IMR-90 (cell line): ENCODE data around the gene RNF19B. TPM values are rescaled to one million over a fixed set of nuclear protein-coding genes. Genes with fewer than 3 reads are reported as not detected.

ENCODE experiments used
- ATAC-seq: fragments of 200-7000 bp; cut with Tn5 transposase; 2 replicates; pipeline ENCODE4 v1.9.1; 2020; ENCODE audit warnings: low read depth, mild to moderate bottlenecking, moderate library complexity
- BruUV-seq: library from RNA; stranded (reverse); fragments of 400-500 nt; replicated peaks from 2 replicates; lab custom pipeline; 2021; lab: Mats Ljungman, UMichigan
- CTCF ChIA-PET: fragments of 300-600 bp; formaldehyde crosslinking; extraction: SDS; loops from one replicate; lab custom pipeline; 2021; ENCODE audit warnings: antibody characterized with exemption; lab: Yijun Ruan, JAX
- POLR2A ChIA-PET: fragments of 300-600 bp; sonication (Branson Sonifier 250); formaldehyde crosslinking; loops from one replicate; lab custom pipeline; 2022; ENCODE audit warnings: antibody characterized with exemption; ENCODE audit not compliant: unreplicated experiment; lab: Charles Lee
- DNase-seq: peaks from one replicate; pipeline ENCODE4 v3.0.0; 2013
- H2AFZ ChIP-seq: replicated peaks from 2 replicates; pipeline ENCODE3; 2013; ENCODE audit warnings: low read length, mild to moderate bottlenecking; ENCODE audit not compliant: poor library complexity
- H2AK5ac ChIP-seq: 2 replicates; pipeline ENCODE4 v1.6.1; 2013; ENCODE audit warnings: low read depth, low read length, inconsistent platforms
- H2AK9ac ChIP-seq: replicated peaks from 2 replicates; pipeline ENCODE3; 2013; ENCODE audit warnings: mild to moderate bottlenecking, low read depth, low read length, moderate library complexity; ENCODE audit not compliant: poor library complexity
- H2BK120ac ChIP-seq: 2 replicates; pipeline ENCODE4 v1.6.1; 2013; ENCODE audit warnings: low read depth, low read length, inconsistent platforms
- H2BK15ac ChIP-seq: 3 replicates; pipeline ENCODE4 v1.6.1; 2013; ENCODE audit warnings: low read depth, low read length, inconsistent platforms
- H2BK20ac ChIP-seq: 2 replicates; pipeline ENCODE4 v1.6.1; 2013; ENCODE audit warnings: low read depth, mild to moderate bottlenecking, inconsistent platforms, low read length, moderate library complexity
- H2BK5ac ChIP-seq: 2 replicates; pipeline ENCODE4 v1.6.1; 2013; ENCODE audit warnings: mild to moderate bottlenecking, low read depth, low read length, inconsistent platforms; ENCODE audit not compliant: poor library complexity, severe bottlenecking
- H3K14ac ChIP-seq: replicated peaks from 2 replicates; pipeline ENCODE4 v1.6.1; 2013; ENCODE audit warnings: low read depth, low read length, inconsistent platforms
- H3K18ac ChIP-seq: 2 replicates; pipeline ENCODE4 v1.6.1; 2013; ENCODE audit warnings: low read depth, low read length, control low read depth
- H3K23ac ChIP-seq: 2 replicates; pipeline ENCODE4 v1.6.1; 2013; ENCODE audit warnings: low read depth, low read length, inconsistent platforms
- H3K27ac ChIP-seq: 2 replicates; pipeline ENCODE4 v1.5.1; 2013; ENCODE audit warnings: mild to moderate bottlenecking, control low read depth, low read length; ENCODE audit not compliant: insufficient read depth
- H3K27me3 ChIP-seq: 2 replicates; pipeline ENCODE4 v1.6.1; 2013; ENCODE audit warnings: low read length; ENCODE audit not compliant: control insufficient read depth, insufficient read depth
- H3K36me3 ChIP-seq: 2 replicates; pipeline ENCODE4 v1.6.1; 2013; ENCODE audit warnings: low read length, mixed read lengths; ENCODE audit not compliant: control insufficient read depth, insufficient read depth
- H3K4ac ChIP-seq: 2 replicates; pipeline ENCODE4 v1.6.1; 2013; ENCODE audit warnings: low read depth, low read length, inconsistent platforms
- H3K4me1 ChIP-seq: 2 replicates; pipeline ENCODE4 v1.6.1; 2013; ENCODE audit warnings: low read length, mixed read lengths; ENCODE audit not compliant: control insufficient read depth, insufficient read depth
- H3K4me2 ChIP-seq: 2 replicates; pipeline ENCODE4 v1.6.1; 2013; ENCODE audit warnings: low read depth, mild to moderate bottlenecking, control low read depth, low read length, moderate library complexity
- H3K4me3 ChIP-seq: 2 replicates; pipeline ENCODE4 v1.5.1; 2013; ENCODE audit warnings: low read depth, mild to moderate bottlenecking, control low read depth, low read length, moderate library complexity; ENCODE audit not compliant: insufficient read depth
- H3K56ac ChIP-seq: 2 replicates; pipeline ENCODE4 v1.6.1; 2013; ENCODE audit warnings: low read length, inconsistent platforms; ENCODE audit not compliant: insufficient read depth; ENCODE audit errors: extremely low read depth
- H3K79me1 ChIP-seq, 2 experiments: 2 replicates each; pipeline ENCODE4 v1.6.1; 2013; ENCODE audit warnings: low read length in 2 of 2, inconsistent platforms in 1 of 2, low read depth in 1 of 2
- H3K9ac ChIP-seq: 2 replicates; pipeline ENCODE4 v1.6.1; 2013; ENCODE audit warnings: low read depth, low read length, control low read depth
- H3K9me1 ChIP-seq: 2 replicates; pipeline ENCODE4 v1.6.1; 2013; ENCODE audit warnings: low read length, inconsistent platforms; ENCODE audit not compliant: insufficient read depth
- H3K9me3 ChIP-seq: 2 replicates; pipeline ENCODE4 v1.6.1; 2013; ENCODE audit warnings: low read length; ENCODE audit not compliant: control insufficient read depth, insufficient read depth
- H4K20me1 ChIP-seq: 2 replicates; pipeline ENCODE4 v1.6.1; 2013; ENCODE audit warnings: low read length, inconsistent platforms; ENCODE audit not compliant: insufficient read depth
- H4K5ac ChIP-seq: 2 replicates; pipeline ENCODE4 v1.6.1; 2013; ENCODE audit warnings: mild to moderate bottlenecking, low read depth, low read length, control low read depth
- H4K8ac ChIP-seq, 2 experiments: 2 replicates each; pipeline ENCODE4 v1.6.1; 2013; ENCODE audit warnings: low read depth in 2 of 2, low read length in 2 of 2, control low read depth in 1 of 2, inconsistent platforms in 1 of 2
- H4K91ac ChIP-seq: 2 replicates; pipeline ENCODE4 v1.6.1; 2013; ENCODE audit warnings: low read depth, low read length, inconsistent platforms; ENCODE audit not compliant: insufficient read depth
- BHLHE40 ChIP-seq: fragments of 150-350 bp; IDR thresholded peaks from 2 replicates; pipeline ENCODE4 v1.6.1; 2016; ENCODE audit warnings: mild to moderate bottlenecking, low read depth, low read length
- CEBPB ChIP-seq: IDR thresholded peaks from 2 replicates; pipeline ENCODE4 v1.6.1; 2012; ENCODE audit warnings: low read depth, low read length, improper control_type of control experiment
- CHD1 ChIP-seq: IDR thresholded peaks from 2 replicates; pipeline ENCODE4 v1.6.1; 2012; ENCODE audit warnings: low read depth, low read length, improper control_type of control experiment
- ELK1 ChIP-seq: fragments of 150-350 bp; IDR thresholded peaks from 2 replicates; pipeline ENCODE4 v1.6.1; 2016; ENCODE audit warnings: low read depth, mild to moderate bottlenecking, low read length, moderate library complexity, borderline replicate concordance
- FOS ChIP-seq: fragments of 150-350 bp; IDR thresholded peaks from 2 replicates; pipeline ENCODE4 v1.6.1; 2016; ENCODE audit warnings: low read depth, low read length
- MAFK ChIP-seq: IDR thresholded peaks from 2 replicates; pipeline ENCODE4 v1.6.1; 2012; ENCODE audit warnings: low read depth, low read length, improper control_type of control experiment
- MAZ ChIP-seq: IDR thresholded peaks from 2 replicates; pipeline ENCODE4 v1.6.1; 2012; ENCODE audit warnings: low read depth, mild to moderate bottlenecking, low read length, improper control_type of control experiment, moderate library complexity, borderline replicate concordance
- MXI1 ChIP-seq: IDR thresholded peaks from 2 replicates; pipeline ENCODE4 v1.6.1; 2012; ENCODE audit warnings: low read depth, mild to moderate bottlenecking, low read length, moderate library complexity, borderline replicate concordance
- NFE2L2 ChIP-seq: fragments of 150-350 bp; IDR thresholded peaks from 2 replicates; pipeline ENCODE4 v1.6.1; 2016; ENCODE audit warnings: low read depth, mild to moderate bottlenecking, low read length
- POLR2A ChIP-seq: IDR thresholded peaks from 2 replicates; pipeline ENCODE4 v1.6.1; 2012; ENCODE audit warnings: mild to moderate bottlenecking, low read depth, low read length
- RAD21 ChIP-seq: IDR thresholded peaks from 2 replicates; pipeline ENCODE4 v1.6.1; 2012; ENCODE audit warnings: low read length, improper control_type of control experiment
- RCOR1 ChIP-seq: IDR thresholded peaks from 2 replicates; pipeline ENCODE4 v1.6.1; 2012; ENCODE audit warnings: mild to moderate bottlenecking, low read length, improper control_type of control experiment; ENCODE audit not compliant: insufficient replicate concordance
- RFX5 ChIP-seq: IDR thresholded peaks from 2 replicates; pipeline ENCODE4 v1.8.0; 2012; ENCODE audit warnings: low read depth, mild to moderate bottlenecking, low read length, moderate library complexity
- SMC3 ChIP-seq: fragments of 150-350 bp; IDR thresholded peaks from 2 replicates; pipeline ENCODE4 v1.6.1; 2016; ENCODE audit warnings: low read depth, mild to moderate bottlenecking, antibody characterized with exemption, low read length, moderate library complexity
- USF2 ChIP-seq: fragments of 150-350 bp; IDR thresholded peaks from 2 replicates; pipeline ENCODE4 v1.6.1; 2017; ENCODE audit warnings: mild to moderate bottlenecking, antibody characterized with exemption, low read length, low read depth
- WGBS, 2 experiments: methylation state at CpG; one replicate each; pipeline versions ENCODE4 v1.1.5 to v1.1.7; 2013; ENCODE audit warnings: missing lambda C conversion rate in 2 of 2; ENCODE audit not compliant: insufficient read length in 1 of 2; ENCODE audit errors: extremely low coverage in 2 of 2; 5-methylcytosine and 5-hydroxymethylcytosine counted together
- dilution Hi-C: fragments of 300-500 bp; cut with HindIII; formaldehyde crosslinking; loops from one replicate; pipeline ENCODE4 v1.14.3; 2018; ENCODE audit warnings: low sequenced_read_pairs; ENCODE audit not compliant: unreplicated experiment
- in situ Hi-C: fragments of 300-500 bp; cut with MboI; formaldehyde crosslinking; loops from 3 replicates; pipeline ENCODE4 v1.14.3; 2019; ENCODE audit warnings: low sequenced_read_pairs, inconsistent platforms, mixed read lengths
- intact Hi-C: fragments of 100-400 bp; cut with micrococcal nuclease; formaldehyde crosslinking; loops from 2 replicates; pipeline ENCODE4 v1.10.0; 2022
- polyA plus RNA-seq, 3 experiments: library from polyadenylated mRNA; depleted of rRNA; stranded (reverse); fragments of >200 nt; gene quantifications; 2 replicates each; pipeline ENCODE4 v1.2.3, GENCODE V29; 2012; ENCODE audit warnings: low replicate concordance in 1 of 3
- total RNA-seq: library from RNA; depleted of rRNA; stranded (reverse); fragments of >200 nt; gene quantifications from 2 replicates; pipeline ENCODE4 v1.2.3, GENCODE V29; 2012
- TF ChIP-seq, protein P1 (sequence below): conservative IDR thresholded peaks from 2 replicates; pipeline ENCODE4 v1.5.1; 2012; ENCODE audit warnings: mild to moderate bottlenecking, low read depth, low read length, improper control_type of control experiment

RNF19B gene
- total and polyA plus RNA-seq, 2 of the 4 experiments (the other 2 are of a cell fraction): 10.0 to 11.6 TPM

- no peak overlapping the region for H3K4me2 ChIP-seq
- WGBS, 2 experiments: no CpG with 5 or more reads among the region's 1 CpG
- peaks cover 13% of the 10 kb centered on the region for H3K36me3 ChIP-seq
- H3K9ac ChIP-seq: no peak overlapping the region
- no peak overlapping the region for H2AK9ac ChIP-seq
- no peak overlapping the region for H2AK5ac ChIP-seq
- peaks cover 12% of the 10 kb centered on the region; the same call in 1 of the 2 replicates for H4K20me1 ChIP-seq
- ChIA-PET POLR2A (no interaction called here), CTCF (no interaction called here)
- no peak overlapping the region for H4K5ac ChIP-seq
- in situ Hi-C loops (no loop called here), dilution Hi-C loops (no loop called here), intact Hi-C loops (no loop called here)
- H3K23ac ChIP-seq: no peak overlapping the region
- ATAC-seq (no peak), DNase-seq (no peak)
- TF ChIP-seq RAD21: no peak
- TF ChIP-seq, protein P1, sequence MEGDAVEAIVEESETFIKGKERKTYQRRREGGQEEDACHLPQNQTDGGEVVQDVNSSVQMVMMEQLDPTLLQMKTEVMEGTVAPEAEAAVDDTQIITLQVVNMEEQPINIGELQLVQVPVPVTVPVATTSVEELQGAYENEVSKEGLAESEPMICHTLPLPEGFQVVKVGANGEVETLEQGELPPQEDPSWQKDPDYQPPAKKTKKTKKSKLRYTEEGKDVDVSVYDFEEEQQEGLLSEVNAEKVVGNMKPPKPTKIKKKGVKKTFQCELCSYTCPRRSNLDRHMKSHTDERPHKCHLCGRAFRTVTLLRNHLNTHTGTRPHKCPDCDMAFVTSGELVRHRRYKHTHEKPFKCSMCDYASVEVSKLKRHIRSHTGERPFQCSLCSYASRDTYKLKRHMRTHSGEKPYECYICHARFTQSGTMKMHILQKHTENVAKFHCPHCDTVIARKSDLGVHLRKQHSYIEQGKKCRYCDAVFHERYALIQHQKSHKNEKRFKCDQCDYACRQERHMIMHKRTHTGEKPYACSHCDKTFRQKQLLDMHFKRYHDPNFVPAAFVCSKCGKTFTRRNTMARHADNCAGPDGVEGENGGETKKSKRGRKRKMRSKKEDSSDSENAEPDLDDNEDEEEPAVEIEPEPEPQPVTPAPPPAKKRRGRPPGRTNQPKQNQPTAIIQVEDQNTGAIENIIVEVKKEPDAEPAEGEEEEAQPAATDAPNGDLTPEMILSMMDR: no peak
- TF ChIP-seq CHD1: no peak
- no peak for TF ChIP-seq ELK1
- TF ChIP-seq MAZ: no peak
- TF ChIP-seq RFX5: no peak
- TF ChIP-seq MAFK: no peak
- TF ChIP-seq FOS: no peak
- TF ChIP-seq POLR2A: no peak
- no peak for TF ChIP-seq CEBPB
- TF ChIP-seq RCOR1: no peak
- no peak for TF ChIP-seq MXI1
- no peak for TF ChIP-seq NFE2L2
- TF ChIP-seq SMC3: no peak
- no peak for TF ChIP-seq USF2
- TF ChIP-seq BHLHE40: no peak
- H2AFZ ChIP-seq: no peak overlapping the region
- H3K4me1 ChIP-seq: peaks cover 5% of the 10 kb centered on the region
- no peak overlapping the region for H3K4me3 ChIP-seq
- no peak overlapping the region for H4K91ac ChIP-seq
- no peaks in the 10 kb centered on the region for H3K9me3 ChIP-seq
- no peak overlapping the region for H2BK5ac ChIP-seq
- no peak overlapping the region for H2BK15ac ChIP-seq
- H4K8ac ChIP-seq: no peak overlapping the region
- no peaks in the 10 kb centered on the region for H3K27me3 ChIP-seq
- peaks cover 27 to 28% of the 10 kb centered on the region in 2 experiments for H3K79me1 ChIP-seq
- H2BK120ac ChIP-seq: no peak overlapping the region
- no TSS peak for BruUV-seq
- H3K18ac ChIP-seq: no peak overlapping the region
- no peak overlapping the region for H3K14ac ChIP-seq
- H3K9me1 ChIP-seq: 0 out of 2 replicates have a peak, but pooled peaks cover 3% of the 10 kb centered on the region
- no peak overlapping the region for H3K4ac ChIP-seq
- no peak overlapping the region for H3K56ac ChIP-seq
- no peak overlapping the region for H2BK20ac ChIP-seq
- no peak overlapping the region for H3K27ac ChIP-seq
Observed at GRCh38 chr1:32948905-32949304, 15.7 kb downstream of the RNF19B start.
